Transverse colon (tissue), 4 donors: ENCODE measurements around the gene HOXB1.

Experiments
- EP300 ChIP-seq: sonication (generic); formaldehyde crosslinking; IDR thresholded peaks from one replicate; pipeline ENCODE4 v1.6.1; 2017; ENCODE audit warnings: antibody characterized with exemption, low read depth
- POLR2A ChIP-seq: fragments of 450-650 bp; IDR thresholded peaks from one replicate; pipeline ENCODE4 v1.6.1; 2016; ENCODE audit warnings: antibody characterized with exemption, mild to moderate bottlenecking, moderate library complexity
- POLR2AphosphoS5 ChIP-seq, 3 donors: sonication (generic); formaldehyde crosslinking; IDR thresholded peaks; one replicate each; pipeline ENCODE4 v1.6.1; 2016; ENCODE audit warnings: antibody characterized with exemption in 3 of 3
- TF ChIP-seq, protein P1 (sequence below), 5 experiments: fragments of 200-600 bp in 3 of 5; fragments of 450-650 bp in 2 of 5; sonication (generic) in 3 of 5; IDR thresholded peaks; 1 replicate in 2 of 5; 2 replicates in 3 of 5; pipeline ENCODE4 v1.5.1; 2016 to 2017; ENCODE audit warnings: antibody characterized with exemption in 5 of 5, inconsistent platforms in 3 of 5, mild to moderate bottlenecking in 2 of 5, moderate library complexity in 1 of 5

GRCh38 chr17:48502901-48503300 is 27.9 kb downstream of the HOXB1 start:
- TF ChIP-seq, protein P1, sequence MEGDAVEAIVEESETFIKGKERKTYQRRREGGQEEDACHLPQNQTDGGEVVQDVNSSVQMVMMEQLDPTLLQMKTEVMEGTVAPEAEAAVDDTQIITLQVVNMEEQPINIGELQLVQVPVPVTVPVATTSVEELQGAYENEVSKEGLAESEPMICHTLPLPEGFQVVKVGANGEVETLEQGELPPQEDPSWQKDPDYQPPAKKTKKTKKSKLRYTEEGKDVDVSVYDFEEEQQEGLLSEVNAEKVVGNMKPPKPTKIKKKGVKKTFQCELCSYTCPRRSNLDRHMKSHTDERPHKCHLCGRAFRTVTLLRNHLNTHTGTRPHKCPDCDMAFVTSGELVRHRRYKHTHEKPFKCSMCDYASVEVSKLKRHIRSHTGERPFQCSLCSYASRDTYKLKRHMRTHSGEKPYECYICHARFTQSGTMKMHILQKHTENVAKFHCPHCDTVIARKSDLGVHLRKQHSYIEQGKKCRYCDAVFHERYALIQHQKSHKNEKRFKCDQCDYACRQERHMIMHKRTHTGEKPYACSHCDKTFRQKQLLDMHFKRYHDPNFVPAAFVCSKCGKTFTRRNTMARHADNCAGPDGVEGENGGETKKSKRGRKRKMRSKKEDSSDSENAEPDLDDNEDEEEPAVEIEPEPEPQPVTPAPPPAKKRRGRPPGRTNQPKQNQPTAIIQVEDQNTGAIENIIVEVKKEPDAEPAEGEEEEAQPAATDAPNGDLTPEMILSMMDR (IDR thresholded peaks at IDR 0.05), result no peak
- TF ChIP-seq POLR2A (no peak), POLR2AphosphoS5 (IDR thresholded peaks at IDR 0.05) (no peak), EP300 (no peak)
